Measurements from ENCODE around the gene ELF1. TPM values are rescaled to one million over a fixed set of nuclear protein-coding genes. Genes with fewer than 3 reads are reported as not detected.

The ELF1 gene
- total and polyA plus RNA-seq, 2 of the 8 experiments (the other 6 are each of a cell fraction or from before 2014, with no cell fraction given): 5.6 to 18.2 TPM

DNA sequence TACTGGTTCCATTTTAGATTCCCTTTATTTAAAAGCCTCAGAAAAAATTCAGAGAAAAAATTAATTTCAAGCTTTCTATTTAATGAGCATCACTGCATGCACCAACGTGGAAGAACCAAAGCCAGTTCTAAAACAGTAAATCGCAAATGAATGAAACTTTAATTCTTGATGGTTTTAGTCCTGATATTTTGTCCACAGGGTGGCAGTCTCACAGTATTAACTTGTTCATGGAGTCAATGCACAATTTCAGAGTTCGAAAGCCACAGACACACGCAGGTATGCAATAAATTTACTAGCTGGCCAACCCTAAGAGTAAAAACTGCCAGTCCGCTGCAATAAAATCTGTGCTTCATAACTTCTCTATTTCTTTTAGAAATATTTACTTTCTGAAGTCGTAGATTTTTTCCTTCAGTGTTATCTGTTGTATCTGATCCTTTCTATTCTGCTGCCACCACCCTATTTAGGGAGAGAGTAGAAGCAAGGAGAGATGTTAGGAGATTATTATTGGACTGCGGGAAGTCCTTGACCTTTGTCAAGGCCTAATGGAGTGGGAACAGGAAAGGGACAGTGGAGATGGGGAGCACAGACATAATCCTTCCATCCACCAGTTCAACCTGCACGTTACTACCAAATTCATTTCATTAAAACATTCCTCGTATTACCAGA lies 35.2 kb upstream of the ELF1 start:
- no peak for FAIRE-seq
- no peaks in the 10 kb centered on the region for H3K36me3 ChIP-seq (ENCODE audit: control insufficient read depth in 2 of 4, insufficient read depth in 4 of 4, low read length in 3 of 4)
- H4K8ac ChIP-seq (ENCODE audit: extremely low read depth, insufficient read depth, low read length): no peak overlapping the region
- no peak for DNase-seq (ENCODE audit: low read depth in 1 of 2, low spot score in 2 of 2)
- no peak overlapping the region for H3K27ac ChIP-seq (ENCODE audit: low read depth, low read length)
- H2BK120ac ChIP-seq (replicated peaks; ENCODE audit: low read depth, low read length): no peak overlapping the region
- H2AFZ ChIP-seq (ENCODE audit: low read length): no peak overlapping the region
- no peaks in the 10 kb centered on the region; the same call in 1 of the 2 replicates for H3K79me1 ChIP-seq (ENCODE audit: low read depth, low read length)
- H2BK12ac ChIP-seq (ENCODE audit: low read depth, low read length): no peak overlapping the region
- CTCF ChIA-PET (ENCODE audit: partially characterized antibody): interaction anchor here (0.6 to 2.4 kb wide), 29 partner anchors 9 to 1085 kb away, joined by 3 to 9 read pairs (median 4); partner anchors contain the start of gene ELF1
- TF ChIP-seq TAF1 (IDR thresholded peaks at IDR 0.05; ENCODE audit: low read depth, low read length): no peak
- TF ChIP-seq, protein P1, sequence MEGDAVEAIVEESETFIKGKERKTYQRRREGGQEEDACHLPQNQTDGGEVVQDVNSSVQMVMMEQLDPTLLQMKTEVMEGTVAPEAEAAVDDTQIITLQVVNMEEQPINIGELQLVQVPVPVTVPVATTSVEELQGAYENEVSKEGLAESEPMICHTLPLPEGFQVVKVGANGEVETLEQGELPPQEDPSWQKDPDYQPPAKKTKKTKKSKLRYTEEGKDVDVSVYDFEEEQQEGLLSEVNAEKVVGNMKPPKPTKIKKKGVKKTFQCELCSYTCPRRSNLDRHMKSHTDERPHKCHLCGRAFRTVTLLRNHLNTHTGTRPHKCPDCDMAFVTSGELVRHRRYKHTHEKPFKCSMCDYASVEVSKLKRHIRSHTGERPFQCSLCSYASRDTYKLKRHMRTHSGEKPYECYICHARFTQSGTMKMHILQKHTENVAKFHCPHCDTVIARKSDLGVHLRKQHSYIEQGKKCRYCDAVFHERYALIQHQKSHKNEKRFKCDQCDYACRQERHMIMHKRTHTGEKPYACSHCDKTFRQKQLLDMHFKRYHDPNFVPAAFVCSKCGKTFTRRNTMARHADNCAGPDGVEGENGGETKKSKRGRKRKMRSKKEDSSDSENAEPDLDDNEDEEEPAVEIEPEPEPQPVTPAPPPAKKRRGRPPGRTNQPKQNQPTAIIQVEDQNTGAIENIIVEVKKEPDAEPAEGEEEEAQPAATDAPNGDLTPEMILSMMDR (IDR thresholded peaks at IDR 0.05; ENCODE audit: control extremely low read depth in 1 of 3, insufficient read depth in 1 of 3, low read depth in 1 of 3, low read length in 3 of 3): peak in 2 of 3 experiments; percentile 42 to 49; a peak in 3 of 4 replicates
- TF ChIP-seq, protein P2, sequence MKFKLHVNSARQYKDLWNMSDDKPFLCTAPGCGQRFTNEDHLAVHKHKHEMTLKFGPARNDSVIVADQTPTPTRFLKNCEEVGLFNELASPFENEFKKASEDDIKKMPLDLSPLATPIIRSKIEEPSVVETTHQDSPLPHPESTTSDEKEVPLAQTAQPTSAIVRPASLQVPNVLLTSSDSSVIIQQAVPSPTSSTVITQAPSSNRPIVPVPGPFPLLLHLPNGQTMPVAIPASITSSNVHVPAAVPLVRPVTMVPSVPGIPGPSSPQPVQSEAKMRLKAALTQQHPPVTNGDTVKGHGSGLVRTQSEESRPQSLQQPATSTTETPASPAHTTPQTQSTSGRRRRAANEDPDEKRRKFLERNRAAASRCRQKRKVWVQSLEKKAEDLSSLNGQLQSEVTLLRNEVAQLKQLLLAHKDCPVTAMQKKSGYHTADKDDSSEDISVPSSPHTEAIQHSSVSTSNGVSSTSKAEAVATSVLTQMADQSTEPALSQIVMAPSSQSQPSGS (IDR thresholded peaks at IDR 0.05; ENCODE audit: low read length): no peak
- peak; percentile 16 to 40; a peak in 2 of 4 replicates for TF ChIP-seq RAD21 (IDR thresholded peaks at IDR 0.05 in 1 of 2, conservative IDR thresholded peaks at IDR 0.05 in 1 of 2; ENCODE audit: low read depth in 2 of 2, low read length in 2 of 2)
- TF ChIP-seq TBP (IDR thresholded peaks at IDR 0.05; ENCODE audit: low read depth, low read length): no peak
- no peak for TF ChIP-seq BRCA1 (IDR thresholded peaks at IDR 0.05; ENCODE audit: low read depth, low read length)
- TF ChIP-seq CHD1 (IDR thresholded peaks at IDR 0.05; ENCODE audit: low read depth, low read length): no peak
- TF ChIP-seq TCF12 (IDR thresholded peaks at IDR 0.05; ENCODE audit: low read depth, low read length): no peak
- H3K79me2 ChIP-seq (ENCODE audit: control insufficient read depth in 1 of 2, insufficient read depth in 2 of 2, low read length in 2 of 2): peaks cover 0 to 31% of the 10 kb centered on the region in 2 experiments; a peak in 2 of 4 replicates
- H3K4me2 ChIP-seq (ENCODE audit: insufficient read depth in 1 of 2, low read depth in 2 of 2, low read length in 2 of 2): no peak overlapping the region
- no peak overlapping the region for H3K4ac ChIP-seq (replicated peaks; ENCODE audit: insufficient read length, low read depth, low read length)
- no peak overlapping the region for H3K56ac ChIP-seq (replicated peaks; ENCODE audit: insufficient read length, low read depth, low read length)
- no peak overlapping the region for H4K91ac ChIP-seq (replicated peaks; ENCODE audit: insufficient read length, low read length)
- H2BK20ac ChIP-seq (ENCODE audit: low read length): no peak overlapping the region
- peaks cover under 1% of the 10 kb centered on the region; the same call in 1 of the 2 replicates for H3K23me2 ChIP-seq (ENCODE audit: low read depth, low read length)
- no peak overlapping the region for H2BK5ac ChIP-seq (ENCODE audit: low read depth, low read length)
- no peak overlapping the region for H3K23ac ChIP-seq (ENCODE audit: insufficient read length)
- no peaks in the 10 kb centered on the region for H3K9me3 ChIP-seq (ENCODE audit: insufficient read depth in 2 of 2, low read depth in 1 of 2, low read length in 1 of 2)
- POLR2A ChIA-PET (ENCODE audit: partially characterized antibody): interaction anchor here (0.8 to 1.7 kb wide), 3 partner anchors 51 to 265 kb away, joined by 3 to 4 read pairs (median 3); partner anchors contain the start of gene SLC25A15
- H2AK5ac ChIP-seq (ENCODE audit: low read depth, low read length): no peak overlapping the region
- H3K14ac ChIP-seq (ENCODE audit: insufficient read length): no peak overlapping the region
- H3K18ac ChIP-seq (ENCODE audit: extremely low read depth, low read length): no peak overlapping the region
- peaks cover 0 to 3% (median 2%) of the 10 kb centered on the region in 4 experiments; a peak in 2 of 7 replicates for H3K4me1 ChIP-seq (replicated peaks in 1 of 4; ENCODE audit: control insufficient read depth in 3 of 4, insufficient read depth in 4 of 4, low read length in 3 of 4)
- no peak overlapping the region for H4K5ac ChIP-seq (ENCODE audit: insufficient read length, low read depth, low read length)
- H2BK15ac ChIP-seq (ENCODE audit: low read length): no peak overlapping the region
- WGBS, 2 experiments (ENCODE audit: extremely low coverage in 1 of 2, insufficient coverage in 1 of 2, insufficient read length in 1 of 2, insufficient replicate concordance in 2 of 2, low coverage in 1 of 2, low lambda C conversion rate in 2 of 2, missing lambda C conversion rate in 1 of 2): 88 to 100% methylated on average over 2 to 9 of the region's 9 CpGs
- no peaks in the 10 kb centered on the region for H3K27me3 ChIP-seq (replicated peaks in 1 of 4; ENCODE audit: control insufficient read depth in 3 of 4, extremely low read depth in 1 of 4, insufficient read depth in 3 of 4, low read length in 3 of 4)
- peaks cover 0 to 3% of the 10 kb centered on the region in 2 experiments for H4K20me1 ChIP-seq (replicated peaks in 1 of 2; ENCODE audit: control insufficient read depth in 1 of 2, insufficient read depth in 2 of 2, low read length in 2 of 2)
- H3K4me3 ChIP-seq (ENCODE audit: extremely low read depth in 1 of 4, insufficient read depth in 2 of 4, low read depth in 3 of 4, low read length in 4 of 4): no peak overlapping the region
- no peak overlapping the region for H3K9ac ChIP-seq (replicated peaks in 1 of 4; ENCODE audit: extremely low read depth in 1 of 4, low read depth in 3 of 4, low read length in 3 of 4)
